ENCODE measurements around the gene FEZ2.
"Not testable (repeated sequence)": the region's sequence is repeated elsewhere in the genome, so short reads cannot be mapped to it uniquely, and the experiment has no call there.

FEZ2 gene

DNA sequence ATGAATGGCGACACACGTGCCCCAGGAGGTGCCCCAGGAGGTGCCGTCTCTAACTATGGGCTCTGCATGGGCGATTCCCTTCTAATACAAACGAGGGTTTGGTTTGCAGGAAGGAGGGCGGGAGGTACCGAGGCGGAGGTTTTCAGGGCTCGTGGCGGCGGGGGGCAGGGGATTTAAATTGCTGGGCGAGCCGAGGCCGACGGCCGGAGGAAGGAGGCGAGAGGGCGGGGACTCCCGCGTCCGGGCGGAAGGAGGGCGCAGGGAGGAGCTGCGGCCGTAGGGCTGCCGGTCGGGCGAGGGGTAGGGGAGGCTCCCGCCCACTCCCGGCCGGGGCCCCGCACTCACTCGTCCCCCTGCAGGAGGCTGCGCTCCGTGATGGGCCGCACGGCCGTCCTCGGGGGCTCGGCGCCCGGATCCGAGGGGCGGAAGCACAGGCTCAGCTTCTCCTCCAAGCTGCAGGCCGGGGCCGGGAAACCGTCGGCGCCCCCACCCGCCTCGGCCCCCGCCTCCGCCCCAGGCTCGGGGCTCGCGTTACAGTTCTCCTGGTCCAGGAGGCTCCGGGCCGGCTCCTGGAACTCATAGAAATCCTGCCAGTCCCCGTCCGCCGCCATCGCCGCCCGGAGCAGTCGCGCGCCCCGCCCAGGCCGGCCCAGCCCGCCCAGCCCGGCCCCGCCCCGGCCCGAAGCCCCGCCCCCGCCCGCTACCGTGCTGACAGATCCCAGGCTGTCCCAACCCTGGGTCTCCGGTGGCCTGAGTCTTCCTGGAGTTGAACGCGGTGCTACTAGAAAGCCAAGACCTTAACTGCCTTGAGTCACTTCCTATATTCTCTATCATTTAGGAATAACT, at the start of gene FEZ2:
Gene FEZ2, minus strand, starts transcription at position 637 of the 846 bp plus-strand sequence. Its CDS starts 26 bp downstream, at position 611.
- peak; percentile 59 to 63 for DNase-seq

- no peak for DNase-seq
Measured at GRCh38 chr2:36634981-36635597, 37.1 kb upstream of the FEZ2 start.

GRCh38 chr2:36633470-36634092, 35.6 kb upstream of the FEZ2 start:
- no peak for DNase-seq

DNA sequence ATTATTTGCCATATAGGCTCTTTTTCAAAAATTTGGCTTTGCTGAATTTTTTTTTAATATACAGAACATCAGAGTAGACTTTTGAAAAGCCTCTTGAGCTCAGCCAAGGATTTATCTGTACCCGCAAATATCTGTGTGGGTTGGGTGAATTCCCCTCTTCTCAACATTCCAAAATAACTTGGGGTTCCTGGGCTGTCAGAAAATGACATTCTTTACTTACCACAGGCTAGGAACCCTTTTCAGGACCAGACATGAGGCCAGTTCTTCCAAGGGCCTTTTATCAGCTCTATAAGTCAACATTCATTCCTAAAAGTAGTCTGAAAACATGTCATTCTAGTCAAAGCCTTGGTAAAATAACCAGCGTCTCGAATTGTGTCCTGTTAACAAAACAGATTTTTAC, 28.8 kb upstream of the FEZ2 start:
- no peak for DNase-seq

GRCh38 chr2:36626071-36626470, 28.1 kb upstream of the FEZ2 start:
- no peak for DNase-seq

- DNase-seq: no peak
Measured at GRCh38 chr2:36625304-36625703, 27.3 kb upstream of the FEZ2 start.

DNA sequence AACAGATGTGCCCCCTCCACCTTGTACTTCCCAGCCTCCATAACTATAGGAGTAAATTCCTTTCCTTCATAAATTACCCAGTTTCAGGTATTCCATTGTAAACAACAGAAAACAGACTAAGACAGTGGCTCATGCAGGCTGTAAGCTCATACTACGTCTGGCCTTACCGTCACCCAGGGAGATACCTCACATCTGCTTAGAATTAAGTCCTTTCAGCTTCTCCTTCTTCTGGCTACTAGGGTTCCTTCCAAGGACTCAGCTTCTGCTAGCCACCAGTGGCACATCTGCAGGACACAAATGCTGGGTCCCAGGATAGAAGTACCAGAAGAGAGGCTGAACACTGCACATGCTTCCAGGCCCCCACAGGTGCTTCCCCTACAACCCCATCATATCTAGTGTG, 22.4 kb upstream of the FEZ2 start:
- no peak for DNase-seq

DNA sequence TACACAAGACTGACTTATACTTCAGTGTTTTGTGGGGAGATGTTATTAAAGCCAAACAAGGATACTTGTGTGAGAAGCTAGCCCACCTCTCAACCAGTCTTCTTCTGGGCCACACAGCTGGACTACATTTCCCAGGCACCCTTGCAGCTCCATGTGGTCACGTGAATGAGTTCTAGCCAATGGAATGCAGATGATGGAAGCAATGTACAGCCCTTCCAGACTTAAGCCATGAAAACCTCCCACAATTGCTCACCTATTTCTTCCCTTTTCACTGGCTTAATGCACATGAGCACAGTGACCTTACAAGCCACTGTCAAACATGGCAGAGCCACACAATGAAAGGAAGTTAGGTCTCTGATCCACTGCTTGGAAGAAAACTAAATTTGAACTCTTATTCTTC, 20.4 kb upstream of the FEZ2 start:
- peak; percentile 18 to 31 for DNase-seq

GRCh38 chr2:36616947-36617346, 19.0 kb upstream of the FEZ2 start:
- DNase-seq: no peak

- no peak for DNase-seq
Measured at GRCh38 chr2:36615222-36615621, 17.3 kb upstream of the FEZ2 start.

DNA sequence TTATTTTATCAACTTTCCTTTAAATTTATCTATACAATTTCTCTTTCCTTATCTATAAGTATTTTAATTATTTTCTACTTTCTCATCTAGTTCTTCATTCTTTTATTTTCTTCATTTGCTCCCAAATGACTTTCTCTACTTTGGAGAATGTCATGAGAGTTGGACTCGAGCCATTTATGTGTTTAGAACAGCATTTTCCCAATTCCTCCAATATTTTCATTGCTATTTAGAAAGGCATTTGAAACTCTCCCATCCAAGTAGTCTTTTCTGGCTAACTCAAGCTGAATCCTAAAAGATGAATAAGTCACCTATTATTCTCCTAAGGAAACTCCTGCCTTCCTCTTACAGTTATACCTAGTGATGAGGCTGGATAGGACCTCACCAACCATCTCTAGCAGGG, 15.8 kb upstream of the FEZ2 start:
- no peak for DNase-seq

GRCh38 chr2:36611316-36611990, 13.5 kb upstream of the FEZ2 start:
- DNase-seq: no peak

GRCh38 chr2:36609507-36609906, 11.5 kb upstream of the FEZ2 start:
- DNase-seq: no peak

- no peak for DNase-seq
Measured at GRCh38 chr2:36607947-36608346, 10.0 kb upstream of the FEZ2 start.

- DNase-seq: no peak
Measured at GRCh38 chr2:36606925-36607324, 9.0 kb upstream of the FEZ2 start.

DNA sequence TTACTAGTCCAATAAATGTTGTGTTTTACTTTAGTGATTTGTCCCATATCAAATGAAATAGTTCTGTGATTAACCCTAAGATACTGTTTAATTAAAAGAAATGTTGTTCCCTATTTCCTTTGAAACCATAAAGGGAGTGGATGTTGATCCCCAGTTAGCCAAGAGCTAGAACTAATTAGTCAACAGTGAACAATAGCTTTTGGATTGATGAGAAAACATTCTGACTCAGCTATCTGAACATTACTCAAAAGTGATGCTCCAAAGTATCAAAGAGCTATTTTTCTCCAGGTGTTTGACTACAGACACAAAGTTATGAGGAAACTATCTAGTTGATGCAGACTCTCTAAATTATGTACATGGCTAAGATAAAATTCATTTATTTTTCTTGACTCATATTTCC, 7.3 kb upstream of the FEZ2 start:
- DNase-seq: no peak

DNA sequence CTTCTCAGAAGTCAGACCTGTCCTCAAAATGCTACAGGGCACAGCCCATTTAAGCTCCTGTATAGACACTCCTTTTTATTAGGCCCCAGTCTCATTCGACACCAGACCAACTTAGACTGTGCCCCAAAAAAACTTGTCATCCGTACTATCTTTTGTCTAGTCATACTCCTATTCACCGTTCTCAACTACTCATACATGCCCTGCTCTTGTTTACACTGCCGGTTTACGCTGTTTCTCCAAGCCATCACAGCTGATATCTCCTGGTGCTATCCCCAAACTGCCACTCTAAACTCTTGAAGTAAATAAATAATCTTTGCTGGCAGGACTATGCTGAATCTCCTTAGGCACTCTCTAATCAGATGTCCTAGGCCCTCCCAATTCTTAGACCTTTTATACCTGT, 5.7 kb upstream of the FEZ2 start:
- DNase-seq: not testable (repeated sequence)

DNA sequence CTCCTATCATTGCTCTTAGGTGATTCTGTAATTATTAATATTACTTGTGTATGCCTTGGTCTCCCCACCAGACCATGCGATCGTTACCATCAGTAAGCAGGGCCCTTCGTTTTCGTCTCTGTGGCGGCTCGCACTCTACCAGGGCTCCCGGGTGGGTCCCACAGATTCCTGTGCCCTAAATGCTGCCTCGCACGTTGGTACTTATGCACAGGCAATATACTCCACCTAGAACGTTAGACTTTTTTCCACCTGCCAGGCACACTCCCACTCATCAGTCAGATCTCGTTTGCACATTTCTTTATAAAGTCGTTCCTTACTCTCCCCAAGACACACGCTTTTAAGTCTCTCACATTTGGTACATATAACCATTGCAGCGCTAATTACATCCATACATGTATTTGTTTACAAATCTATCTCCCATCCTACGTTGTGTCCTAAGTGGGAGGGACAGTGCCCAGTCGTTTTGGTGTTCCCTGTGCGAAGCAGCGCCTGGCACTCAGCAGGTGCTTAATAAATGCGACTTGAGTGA, 901 bp downstream of the FEZ2 start:
- no peak for DNase-seq

DNA sequence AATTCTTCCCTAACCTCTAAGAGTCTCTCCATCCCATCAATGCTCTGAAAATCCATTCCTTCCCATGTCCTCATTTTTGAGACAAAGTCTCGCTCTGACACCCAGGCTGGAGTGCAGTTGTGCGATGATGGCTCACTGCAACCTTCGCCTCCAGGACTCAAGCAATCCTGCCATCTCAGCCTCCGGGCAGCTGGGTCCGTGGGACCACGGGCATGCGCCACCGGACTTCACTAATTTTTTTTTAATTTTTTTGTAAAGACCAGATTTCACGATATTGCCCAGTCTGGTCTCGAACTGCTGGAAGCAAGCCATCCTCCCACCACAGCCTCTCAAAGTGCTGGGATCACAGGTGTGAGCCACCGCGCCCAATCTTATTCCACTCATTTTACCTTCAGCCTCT, 1.6 kb downstream of the FEZ2 start:
- DNase-seq: no peak

DNA sequence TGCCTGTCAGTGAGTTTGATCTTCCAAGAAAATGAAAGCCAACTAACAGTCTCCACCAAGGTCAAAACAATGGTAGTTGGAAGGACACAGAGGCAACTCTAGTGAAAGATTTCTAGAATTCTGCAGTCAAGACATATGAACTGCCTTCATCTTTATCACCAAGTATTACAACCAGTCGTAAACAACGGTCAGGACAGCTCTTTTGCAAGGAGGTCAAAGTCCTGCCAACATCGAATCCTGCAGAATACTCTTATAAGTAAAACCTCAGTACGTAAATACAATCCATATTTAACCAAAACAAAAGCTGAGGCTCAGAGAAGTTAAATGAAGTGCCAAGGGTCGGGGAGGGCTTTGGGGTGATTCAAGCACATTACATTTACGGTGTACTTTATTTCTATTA, 3.1 kb downstream of the FEZ2 start:
- no peak for DNase-seq

GRCh38 chr2:36589230-36589630, 8.7 kb downstream of the FEZ2 start:
- no peak for DNase-seq

- no peak for DNase-seq
Measured at GRCh38 chr2:36587556-36587955, 10.4 kb downstream of the FEZ2 start.

GRCh38 chr2:36587101-36587500, 10.9 kb downstream of the FEZ2 start:
- DNase-seq: no peak
